Fibroblast of skin of back (primary cell): ENCODE data around the gene MAP2K4. TPM values are rescaled to one million over a fixed set of nuclear protein-coding genes. Genes with fewer than 3 reads are reported as not detected.
"Not testable (repeated sequence)": the region's sequence is repeated elsewhere in the genome, so short reads cannot be mapped to it uniquely, and the experiment has no call there.

Source experiments
- DNase-seq: peaks from one replicate; pipeline ENCODE4 v3.0.0-alpha.2; 2013
- polyA plus RNA-seq, 2 experiments: library from polyadenylated mRNA; unstranded; fragments of 120-200 nt; gene quantifications; one replicate each; pipeline ENCODE4 v1.2.1, GENCODE V29; 2013; ENCODE audit not compliant: insufficient read length in 2 of 2

Gene MAP2K4
- polyA plus RNA-seq (2013, experiment 1 of 2; ENCODE audit: insufficient read length) = 20.0 TPM
- polyA plus RNA-seq (2013, experiment 2 of 2; ENCODE audit: insufficient read length) = 23.1 TPM

DNA sequence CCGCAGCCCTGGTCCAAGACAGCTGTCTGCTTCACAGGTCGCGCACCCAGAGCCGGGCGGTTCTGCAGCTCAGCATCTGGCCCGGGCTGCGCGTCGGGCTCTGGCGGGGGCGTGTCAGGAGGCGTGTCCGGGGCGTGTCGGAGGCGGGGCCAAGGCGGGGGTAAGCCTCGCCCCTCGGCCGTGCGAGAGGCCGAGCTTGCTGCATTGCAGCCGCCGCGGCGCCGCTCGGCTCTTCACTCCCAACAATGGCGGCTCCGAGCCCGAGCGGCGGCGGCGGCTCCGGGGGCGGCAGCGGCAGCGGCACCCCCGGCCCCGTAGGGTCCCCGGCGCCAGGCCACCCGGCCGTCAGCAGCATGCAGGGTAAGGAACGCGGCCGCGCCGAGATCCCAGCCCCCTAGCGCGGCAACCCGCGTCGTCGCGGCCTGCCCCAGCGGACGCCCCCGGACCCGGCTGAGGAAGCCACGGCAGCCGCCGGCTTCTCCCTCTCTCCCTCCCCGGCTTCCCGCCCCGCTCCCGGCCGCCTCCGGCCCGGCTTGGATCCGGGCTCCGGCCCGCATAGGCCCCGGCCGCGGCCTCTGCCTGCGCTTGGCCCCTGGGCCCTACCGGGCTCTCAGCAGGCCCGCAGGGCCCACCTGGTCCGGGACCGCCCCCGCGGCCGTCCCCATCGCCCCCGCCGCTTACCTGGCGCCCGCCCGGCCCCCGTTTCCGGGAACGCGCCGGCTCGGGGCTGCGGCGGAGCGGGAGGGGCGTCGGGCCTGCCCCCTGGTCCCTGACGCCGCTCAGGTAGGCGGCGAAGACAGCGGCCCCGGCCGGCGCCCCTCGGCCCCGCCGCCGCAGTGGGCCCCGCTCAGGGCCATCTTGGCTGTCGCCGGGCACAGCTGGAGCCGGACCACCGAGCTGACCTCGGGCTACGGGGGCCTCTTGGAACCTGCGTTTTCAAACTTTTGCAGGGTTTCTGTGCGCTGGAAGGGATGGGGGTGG is at the start of gene MAP2K4:
Gene MAP2K4, plus strand, starts transcription at position 236 of the 981 bp plus-strand sequence. Its CDS starts 10 bp downstream, at position 246.
- peak; percentile 86 for DNase-seq

DNA sequence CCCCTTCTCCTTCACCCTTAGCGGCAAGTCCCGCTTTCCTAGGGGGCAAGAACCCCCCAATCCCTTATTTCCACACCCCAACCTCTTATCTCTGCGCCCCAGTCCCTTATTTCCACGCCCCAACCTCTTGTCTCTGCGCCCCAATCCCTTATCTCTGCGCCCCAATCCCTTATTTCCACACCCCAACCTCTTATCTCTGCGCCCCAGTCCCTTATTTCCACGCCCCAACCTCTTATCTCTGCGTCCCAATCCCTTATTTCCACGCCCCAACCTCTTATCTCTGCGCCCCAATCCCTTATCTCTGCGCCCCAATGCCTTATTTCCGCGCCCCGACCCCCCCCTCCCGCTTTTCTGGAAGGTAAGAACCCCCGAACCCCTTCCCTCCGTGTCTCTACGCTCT is 47.9 kb upstream of the MAP2K4 start:
- DNase-seq = not testable (repeated sequence)

DNA sequence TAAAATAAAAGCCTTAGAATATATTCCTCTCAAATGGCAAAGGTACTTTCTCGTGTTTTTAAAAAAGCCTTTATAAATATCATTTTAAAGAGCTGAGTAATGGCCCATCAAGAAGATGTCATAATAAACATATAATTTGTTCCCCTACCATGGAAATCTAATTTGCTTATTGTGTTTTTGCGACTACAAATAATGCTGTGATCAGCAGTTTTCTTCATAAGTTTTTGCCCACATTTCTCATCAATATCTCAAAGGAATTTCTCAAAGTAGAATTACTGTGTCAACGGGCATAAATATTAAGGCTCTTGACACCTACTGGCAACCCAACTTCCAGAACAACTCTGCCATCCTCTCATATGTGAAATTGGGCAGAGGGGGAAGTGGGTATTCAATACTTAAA is 40.9 kb upstream of the MAP2K4 start:
- DNase-seq = no peak

DNA sequence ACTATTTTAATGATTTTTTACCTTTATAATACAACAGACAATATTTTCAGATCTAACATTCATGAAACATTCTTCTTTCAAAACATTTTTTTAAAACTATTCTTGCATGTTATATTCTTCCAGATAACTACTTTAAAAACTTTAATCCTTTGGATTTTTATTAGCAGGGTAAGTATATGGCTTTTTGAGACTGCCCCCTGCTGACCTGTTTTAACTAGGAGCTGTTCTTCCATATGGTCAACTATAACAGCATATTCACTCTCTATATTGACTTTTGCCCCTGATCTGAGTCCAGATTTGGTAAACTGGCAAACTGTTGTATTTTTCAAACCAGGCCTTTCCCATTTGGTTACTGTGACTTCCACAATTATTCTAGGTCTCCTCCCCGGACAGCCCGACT is 39.9 kb upstream of the MAP2K4 start:
- DNase-seq = no peak

DNA sequence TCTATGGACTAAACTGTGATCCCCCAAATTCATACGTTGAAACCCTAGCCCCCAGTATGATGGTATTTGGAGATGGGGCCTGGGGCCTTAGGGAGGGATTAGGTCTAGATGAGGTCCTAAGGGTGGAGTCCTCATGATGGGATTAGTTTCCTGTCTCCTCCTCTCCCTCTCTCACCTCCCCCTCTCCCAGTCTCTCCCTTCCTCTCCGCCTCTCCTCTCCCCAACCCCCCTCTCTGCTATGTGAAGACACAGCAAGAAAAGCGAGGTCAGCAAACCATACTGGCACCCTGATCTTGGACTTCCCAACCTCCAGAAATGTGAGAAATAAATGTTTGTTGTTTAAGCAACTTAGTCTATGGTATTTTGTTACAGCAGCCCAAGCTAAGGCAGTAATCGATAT is 38.8 kb upstream of the MAP2K4 start:
- DNase-seq = no peak

DNA sequence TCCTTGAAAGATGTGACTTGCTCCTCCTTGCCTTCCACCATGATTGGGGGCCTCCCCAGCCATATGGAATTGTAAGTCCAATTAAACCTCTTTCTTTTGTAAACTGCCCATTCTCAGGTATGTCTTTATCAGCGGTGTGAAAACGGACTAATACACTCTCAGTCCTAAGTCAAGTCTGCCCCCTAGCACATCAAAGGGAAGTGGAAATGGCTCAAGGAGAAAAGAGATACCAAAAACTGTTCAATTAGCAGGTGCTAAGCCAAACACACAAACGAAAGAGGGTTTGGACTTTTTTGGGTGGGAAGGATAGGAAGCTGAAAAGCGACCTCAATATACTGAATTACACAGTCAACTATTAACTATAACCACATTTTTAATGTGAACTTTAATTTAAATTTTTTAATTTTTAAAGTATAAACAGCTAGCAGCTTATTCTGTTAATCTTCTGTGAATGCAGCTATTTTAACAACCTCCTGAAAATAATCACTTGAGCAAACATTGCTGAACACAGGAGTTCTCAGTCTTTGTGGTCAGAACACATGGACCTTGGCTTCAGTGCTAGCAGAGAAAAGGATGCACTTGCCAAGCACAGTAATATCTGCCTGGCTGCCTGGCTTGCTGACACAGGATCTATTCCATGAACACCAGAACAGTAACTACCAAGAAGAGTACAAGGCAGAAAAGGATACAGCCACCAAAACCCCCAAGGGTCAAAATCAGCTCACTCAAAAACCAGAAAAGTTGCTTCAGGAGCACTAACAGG is 34.3 kb upstream of the MAP2K4 start:
- DNase-seq = no peak

DNA sequence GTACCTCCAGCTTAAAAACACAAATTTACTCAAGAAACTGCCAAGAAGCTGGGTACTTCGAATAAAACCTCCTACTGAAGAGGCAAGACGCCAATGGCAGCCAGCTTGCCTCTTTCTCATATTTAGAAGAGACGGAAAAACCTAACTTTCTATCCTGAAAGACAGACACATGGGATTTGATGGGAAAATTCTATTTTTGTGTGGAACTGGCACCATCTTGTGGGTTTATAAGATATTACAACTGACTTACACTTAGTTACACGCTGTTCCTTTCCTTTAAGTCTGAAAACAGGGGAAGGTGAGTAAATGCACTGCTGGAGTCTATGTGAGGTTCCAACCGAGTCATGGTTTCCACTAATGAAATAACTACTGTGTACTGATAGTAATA is 33.7 kb upstream of the MAP2K4 start:
- DNase-seq = peak; percentile 47

DNA sequence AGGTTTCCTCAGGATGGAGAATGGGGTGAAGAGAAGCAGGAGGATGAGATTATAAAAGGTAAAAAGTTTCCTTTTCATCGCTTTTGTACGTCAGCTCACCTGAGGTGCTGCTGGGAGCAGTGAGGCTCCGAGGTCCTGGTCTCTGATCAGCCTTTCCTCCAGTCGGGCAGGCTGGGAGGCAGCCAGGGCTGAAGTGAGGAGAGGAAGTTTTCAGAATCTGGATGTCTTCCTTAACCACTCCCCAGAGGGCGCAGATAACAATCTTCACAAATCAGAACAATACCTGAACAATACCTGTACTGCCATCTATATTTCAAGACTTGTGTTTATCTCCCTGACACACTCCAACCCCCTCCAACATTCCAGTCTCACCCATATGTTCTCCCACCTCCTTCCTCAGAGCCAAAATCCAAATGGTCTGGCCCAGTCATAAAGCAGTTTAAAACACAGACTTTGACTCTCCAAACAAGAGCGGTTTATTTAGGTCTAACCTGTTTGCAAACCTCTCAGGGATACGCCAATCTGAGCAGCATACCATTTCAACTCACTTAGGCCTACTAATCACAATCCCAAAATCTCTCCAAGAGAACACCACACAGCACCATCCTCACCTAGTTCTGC is 30.2 kb upstream of the MAP2K4 start:
- no peak for DNase-seq

DNA sequence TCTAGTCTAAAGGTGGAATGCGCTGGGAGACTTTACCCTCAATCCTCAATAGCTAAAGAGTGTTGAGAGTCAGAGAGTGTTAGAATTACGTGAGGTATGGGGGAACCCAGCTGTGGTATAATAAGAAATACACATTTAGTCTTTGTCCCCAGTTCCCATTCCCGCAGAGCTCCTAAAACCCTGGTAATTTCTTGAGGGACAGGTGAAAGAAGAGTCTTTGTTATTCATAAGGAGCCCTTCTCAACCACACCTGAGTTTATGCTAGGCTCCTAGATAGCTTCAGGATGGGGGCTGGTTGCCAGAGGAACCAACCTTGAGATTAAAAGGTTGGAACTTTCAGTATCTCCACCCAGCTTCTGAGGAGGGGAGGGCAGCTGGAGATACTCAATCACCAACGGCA is 29.2 kb upstream of the MAP2K4 start:
- no peak for DNase-seq

DNA sequence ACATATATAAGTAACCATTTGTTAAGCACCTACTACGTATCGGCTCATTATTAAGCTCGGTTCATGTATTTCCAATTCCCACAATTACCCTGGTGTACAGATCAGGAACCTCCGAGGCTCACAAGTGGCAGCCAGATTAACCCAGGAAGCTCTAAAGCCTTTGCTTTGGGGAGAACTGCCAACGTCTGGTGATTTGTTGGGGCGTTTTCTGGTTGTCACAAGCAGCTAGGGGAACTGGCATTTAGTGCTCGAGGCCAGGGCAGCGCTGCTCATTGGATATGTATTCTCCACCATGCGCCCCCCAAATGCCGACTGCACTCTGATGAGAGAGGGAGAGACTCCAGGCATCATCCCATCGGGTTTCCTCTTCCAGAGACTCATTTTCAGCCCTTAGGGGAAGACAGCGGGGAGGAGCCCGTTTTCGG is 23.9 kb upstream of the MAP2K4 start:
- DNase-seq = peak; percentile 46

DNA sequence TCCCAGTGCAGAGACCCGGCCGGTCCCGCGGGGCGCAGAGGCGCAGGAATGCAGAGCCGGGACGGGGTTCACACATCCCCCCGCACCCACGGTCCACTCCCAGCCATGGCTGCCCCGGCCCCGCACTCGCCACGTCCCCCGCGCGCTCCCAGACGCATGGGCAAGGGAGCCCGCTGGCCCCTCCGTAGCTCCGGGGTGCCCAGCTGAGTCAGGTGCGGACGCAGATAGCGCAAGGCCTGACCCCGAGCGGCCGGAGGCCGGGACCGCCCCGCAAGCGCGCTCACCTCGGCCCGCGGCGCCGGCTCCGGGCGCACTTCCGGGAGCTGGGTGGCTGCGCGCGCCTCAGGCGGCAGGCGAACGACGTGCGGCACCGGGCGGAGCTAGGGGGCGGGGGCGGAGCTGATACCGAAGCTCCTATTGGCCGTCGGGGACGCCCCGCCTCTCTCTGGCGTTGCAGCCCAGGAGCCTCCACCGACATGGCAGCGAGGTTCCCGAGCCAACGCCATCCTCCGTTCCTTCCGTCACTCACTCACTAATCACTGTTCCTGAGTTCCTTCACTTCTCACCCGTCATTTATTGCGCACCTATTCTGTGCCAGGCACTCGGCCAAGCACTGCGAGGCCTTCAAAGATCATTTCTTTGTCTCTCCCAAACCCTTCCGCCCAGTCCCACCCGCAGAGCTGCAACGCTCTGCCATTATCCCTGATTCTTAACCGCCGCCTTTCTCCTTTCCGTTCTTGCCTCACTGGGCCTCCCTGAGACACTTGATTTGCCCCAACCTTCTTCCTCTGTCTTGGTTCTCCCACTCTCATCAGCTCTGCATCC is 23.3 kb upstream of the MAP2K4 start, which contains the start of gene ZNF18:
Gene ZNF18, minus strand, starts transcription at position 329 of the 825 bp plus-strand sequence. CDS start 4,646 bp downstream, outside the sequence.
- peak; percentile 92 for DNase-seq

DNA sequence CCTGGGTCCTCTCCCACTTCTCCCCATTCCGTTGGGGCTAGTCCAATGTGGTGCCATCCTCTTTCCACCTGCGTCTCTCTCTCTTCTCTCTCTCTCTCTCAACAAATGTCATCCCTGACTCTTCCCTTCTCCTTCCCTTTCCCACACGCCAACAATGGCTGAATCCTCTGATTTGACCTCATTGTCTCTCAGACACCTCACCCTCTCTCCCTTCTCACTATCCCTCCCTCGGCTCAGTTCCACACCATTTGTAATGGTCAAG is 22.8 kb upstream of the MAP2K4 start:
- DNase-seq = no peak

DNA sequence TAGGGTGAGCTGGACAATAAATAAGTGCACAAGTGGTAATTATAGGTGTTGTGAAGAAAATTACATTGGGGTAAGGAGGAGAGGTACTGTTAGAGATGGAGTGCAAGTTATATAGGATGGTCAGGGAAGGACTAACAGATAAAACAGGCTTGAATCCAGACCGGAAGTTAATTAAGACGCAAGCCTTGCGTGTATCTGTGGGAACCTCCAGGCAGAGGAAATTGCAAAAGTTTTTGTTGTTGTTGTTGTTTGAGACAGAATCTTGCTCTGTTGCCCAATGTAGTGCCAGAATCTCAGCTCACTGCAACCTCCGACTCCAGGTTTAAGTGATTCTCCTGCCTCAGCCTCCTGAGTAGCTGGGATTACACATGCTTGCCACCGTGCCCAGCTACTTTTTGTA is 21.0 kb upstream of the MAP2K4 start:
- no peak for DNase-seq

DNA sequence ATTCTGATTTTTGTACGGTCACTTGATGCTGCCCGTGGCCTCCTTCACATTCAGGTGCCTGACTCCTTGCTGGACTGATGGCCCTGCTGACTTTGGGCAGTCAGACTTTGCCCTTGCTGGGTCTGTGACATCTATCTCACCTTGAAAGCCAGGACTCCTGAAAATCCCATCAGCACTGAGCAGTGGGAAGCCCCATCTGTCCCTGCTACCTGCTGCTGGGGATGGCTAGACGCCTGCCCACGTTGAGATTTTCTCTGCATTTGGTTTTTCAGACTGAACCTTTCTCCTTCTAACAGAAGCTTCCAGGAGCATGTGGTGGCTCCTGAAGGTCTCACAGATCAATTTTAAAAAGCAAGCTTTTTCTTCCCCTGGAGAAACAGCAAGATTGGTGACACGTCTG is 13.2 kb upstream of the MAP2K4 start:
- DNase-seq = no peak

DNA sequence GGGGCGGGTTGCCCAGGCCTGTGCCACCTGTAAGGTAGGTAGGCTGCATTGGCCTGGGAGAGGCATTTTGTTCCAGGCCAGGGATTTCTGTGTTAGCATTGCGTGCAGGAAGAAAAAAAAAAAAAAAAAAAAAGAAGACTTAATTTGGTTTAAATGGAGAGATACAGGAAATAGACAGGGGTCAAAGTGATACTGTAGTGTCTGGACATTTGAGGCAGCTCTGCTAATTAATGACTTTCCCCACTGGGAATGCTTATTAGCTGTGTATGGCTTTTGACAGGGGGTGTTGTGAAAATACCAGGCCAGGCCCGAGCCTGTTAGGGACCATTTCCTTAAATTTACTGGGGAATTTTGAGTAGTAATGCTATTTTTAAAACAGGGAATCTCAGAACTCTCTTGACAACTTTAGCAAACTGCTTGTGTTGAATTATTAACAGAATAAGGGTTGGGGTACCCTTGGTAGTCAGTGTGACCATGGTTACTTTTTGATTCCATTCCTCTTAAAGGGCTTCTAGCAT is 1.0 kb downstream of the MAP2K4 start:
- no peak for DNase-seq

DNA sequence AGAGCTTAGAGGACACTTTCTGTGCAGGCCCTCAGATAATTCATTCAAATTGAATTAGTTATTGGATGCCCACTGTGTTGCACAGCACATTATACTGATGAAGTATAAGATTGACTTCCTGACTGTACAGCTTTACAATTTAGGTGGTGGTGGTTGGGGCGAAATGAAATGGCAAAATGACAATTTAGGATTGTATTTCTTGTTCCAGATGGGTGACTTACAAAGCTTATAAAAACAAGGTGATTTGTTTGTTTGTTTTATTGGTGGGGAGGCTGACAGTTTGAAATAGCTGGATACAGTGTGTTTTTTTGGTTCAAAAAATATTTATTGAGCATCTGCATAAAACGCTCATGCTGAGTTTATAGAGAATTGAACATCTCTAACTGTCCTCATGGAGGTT is 1.6 kb downstream of the MAP2K4 start:
- DNase-seq = no peak

DNA sequence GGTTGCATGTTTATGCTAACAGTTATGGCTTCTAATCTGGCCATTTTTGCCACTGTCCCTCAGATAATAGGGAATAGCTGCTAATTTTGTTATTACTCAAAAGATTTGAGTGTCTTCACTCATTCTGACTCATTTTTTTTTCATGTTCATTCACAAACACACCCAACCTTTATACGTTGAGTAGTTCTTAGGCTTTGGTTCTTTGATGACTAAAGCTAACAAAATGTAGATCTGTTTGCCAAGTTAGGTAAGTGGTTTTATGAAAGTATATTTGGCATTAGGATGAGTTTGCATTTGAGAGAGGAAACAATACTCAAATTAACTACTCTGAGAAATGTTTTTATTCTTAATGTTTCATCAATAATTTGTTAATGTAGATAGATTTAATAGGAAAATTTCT is 3.6 kb downstream of the MAP2K4 start:
- peak; percentile 56 for DNase-seq

DNA sequence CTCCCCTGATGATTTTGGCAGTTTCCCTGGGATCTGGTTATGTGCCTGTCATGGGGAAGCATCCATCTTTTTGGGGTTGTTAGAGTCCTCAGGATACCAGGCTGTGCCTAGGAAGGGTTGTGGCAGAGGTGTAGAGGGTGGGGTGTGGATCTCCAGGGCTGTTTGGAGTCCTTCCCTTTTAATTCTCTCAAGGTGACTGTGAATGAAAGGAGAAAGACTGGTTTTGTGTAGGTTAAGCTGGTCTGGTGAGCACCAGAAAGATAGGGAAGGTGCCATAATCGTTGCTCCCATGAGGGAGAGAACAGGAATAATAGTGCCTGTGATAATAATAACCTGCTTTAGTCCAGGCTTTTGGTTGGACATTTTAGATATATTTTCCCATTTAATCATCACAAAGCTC is 7.0 kb downstream of the MAP2K4 start:
- DNase-seq = no peak

DNA sequence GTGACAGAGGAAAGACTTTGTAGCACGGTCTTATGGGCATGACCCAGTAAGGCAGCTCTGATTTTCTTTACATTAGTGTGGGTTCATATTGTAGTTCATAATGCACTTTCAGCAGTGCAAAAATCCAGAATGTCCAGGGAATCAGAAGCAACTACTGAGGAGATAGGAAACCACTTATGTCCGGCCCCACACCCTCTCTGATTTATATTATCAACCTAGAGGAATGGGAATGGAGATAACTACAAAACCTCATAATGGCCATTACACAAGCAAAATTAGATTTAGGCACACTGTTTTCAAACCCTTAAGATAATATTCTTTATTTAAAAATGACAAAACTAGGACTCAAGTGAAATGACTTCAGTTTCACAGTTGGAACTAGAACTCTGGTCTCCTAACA is 7.9 kb downstream of the MAP2K4 start:
- DNase-seq = no peak

DNA sequence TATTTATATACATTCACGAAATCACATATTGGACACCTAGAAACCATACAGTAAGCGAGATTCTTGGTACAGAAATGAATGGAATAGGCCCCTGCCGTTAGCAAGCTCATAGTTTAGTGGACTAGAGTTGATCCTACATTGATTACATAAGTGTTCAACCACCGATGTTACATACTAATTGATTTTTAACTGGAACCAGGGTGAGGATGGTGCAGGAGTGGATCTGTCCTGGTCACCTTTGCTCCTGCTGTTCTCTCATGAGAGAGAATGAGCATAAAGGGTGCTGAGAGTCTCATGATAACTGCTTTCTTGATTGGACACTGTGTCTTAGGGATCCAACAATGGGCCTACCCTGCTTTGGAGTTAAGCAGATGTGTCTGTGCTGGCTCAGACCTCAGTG is 13.9 kb downstream of the MAP2K4 start:
- DNase-seq = no peak

DNA sequence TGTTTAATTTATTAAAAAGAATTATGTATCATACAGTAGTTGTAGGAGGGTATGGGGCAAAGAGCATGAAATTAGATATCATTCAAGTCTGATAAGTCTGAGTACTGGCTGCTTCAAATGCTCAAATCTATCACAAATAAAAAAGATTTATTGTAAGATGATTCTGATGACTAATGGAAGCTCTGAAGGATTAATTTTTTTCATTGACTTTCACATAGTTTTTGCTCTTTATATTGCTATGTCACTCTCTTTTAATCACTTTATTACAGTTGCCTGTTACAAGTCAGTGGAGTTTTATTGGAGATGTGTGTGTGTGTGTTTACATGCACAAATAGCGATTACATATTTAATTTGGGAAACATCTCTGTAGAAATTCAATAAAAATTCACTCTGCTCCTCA is 15.0 kb downstream of the MAP2K4 start:
- no peak for DNase-seq

DNA sequence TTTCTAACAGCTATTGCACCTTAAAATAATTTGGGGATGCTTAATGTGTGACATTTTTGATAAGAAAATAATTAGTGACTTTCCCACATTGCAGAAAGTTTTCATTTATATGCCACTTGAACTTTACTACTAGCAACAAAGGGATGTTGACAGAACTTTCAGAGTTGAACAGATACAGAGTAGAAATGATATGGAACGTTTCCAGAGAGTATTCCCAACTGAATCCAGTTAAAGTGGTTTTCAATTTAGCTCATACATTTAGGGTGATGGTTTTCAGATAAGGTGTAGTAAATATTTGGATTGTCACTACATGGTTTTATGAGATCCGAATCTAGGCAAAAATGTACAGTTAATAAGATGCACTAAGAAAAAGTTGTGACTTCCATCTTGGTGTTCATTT is 17.3 kb downstream of the MAP2K4 start:
- DNase-seq = no peak
